OCI-LY7 (cell line): ENCODE data around the gene MAP3K7CL. TPM values are rescaled to one million over a fixed set of nuclear protein-coding genes. Genes with fewer than 3 reads are reported as not detected.

Source experiments
- BruUV-seq: library from RNA; stranded (reverse); fragments of 400-500 nt; replicated peaks from 2 replicates; lab custom pipeline; 2021; lab: Mats Ljungman, UMichigan
- CTCF ChIA-PET: fragments of 300-600 bp; sonication (Branson Sonifier 250); formaldehyde crosslinking; loops from one replicate; lab custom pipeline; 2022; ENCODE audit warnings: antibody characterized with exemption; ENCODE audit not compliant: unreplicated experiment; lab: Charles Lee
- POLR2A ChIA-PET: fragments of 300-600 bp; sonication (Branson Sonifier 250); formaldehyde crosslinking; loops from one replicate; lab custom pipeline; 2022; ENCODE audit warnings: antibody characterized with exemption; lab: Charles Lee
- DNase-seq: peaks from one replicate; pipeline ENCODE4 v3.0.0-alpha.2; 2015; ENCODE audit warnings: low spot score
- H2AFZ ChIP-seq: fragments of 200-600 bp; sonication (generic), shearing (Covaris generic); 2 replicates; pipeline ENCODE4 v1.6.1; 2014; ENCODE audit warnings: mild to moderate bottlenecking, antibody characterized with exemption, low read length, moderate library complexity
- H3K27ac ChIP-seq: fragments of 200-600 bp; sonication (generic); 2 replicates; pipeline ENCODE4 v1.5.1; 2014; ENCODE audit warnings: mixed run types, low read depth, mild to moderate bottlenecking, moderate library complexity, low read length, inconsistent platforms; ENCODE audit not compliant: poor library complexity, severe bottlenecking
- H3K36me3 ChIP-seq: fragments of 200-600 bp; sonication (generic); 2 replicates; pipeline ENCODE4 v1.6.1; 2014; ENCODE audit warnings: mild to moderate bottlenecking, antibody characterized with exemption, low read length, moderate library complexity, mixed read lengths; ENCODE audit not compliant: insufficient read depth
- H3K4me1 ChIP-seq: fragments of 200-600 bp; sonication (generic); 2 replicates; pipeline ENCODE4 v1.5.1; 2014; ENCODE audit warnings: mild to moderate bottlenecking, low read length; ENCODE audit not compliant: insufficient read depth, poor library complexity, severe bottlenecking
- H3K4me2 ChIP-seq: fragments of 200-600 bp; sonication (generic); 2 replicates; pipeline ENCODE4 v1.6.1; 2014; ENCODE audit warnings: mild to moderate bottlenecking, low read length
- H3K4me3 ChIP-seq: fragments of 200-600 bp; sonication (generic); 2 replicates; pipeline ENCODE4 v1.5.1; 2014; ENCODE audit warnings: mild to moderate bottlenecking, low read depth, low read length; ENCODE audit not compliant: poor library complexity, severe bottlenecking
- H3K79me2 ChIP-seq: fragments of 200-600 bp; sonication (generic); 2 replicates; pipeline ENCODE4 v1.6.1; 2016; ENCODE audit warnings: low read depth, mild to moderate bottlenecking, low read length, moderate library complexity, mixed read lengths; ENCODE audit not compliant: insufficient read depth
- H3K9me2 ChIP-seq: fragments of 200-600 bp; sonication (generic); 2 replicates; pipeline ENCODE4 v1.6.1; 2016; ENCODE audit warnings: mild to moderate bottlenecking, low read length, mixed read lengths; ENCODE audit not compliant: insufficient read depth
- H3K9me3 ChIP-seq: fragments of 200-600 bp; sonication (generic); 2 replicates; pipeline ENCODE4 v1.6.1; 2014; ENCODE audit warnings: mild to moderate bottlenecking, mixed run types, low read length, mixed read lengths
- H4K20me1 ChIP-seq: fragments of 200-600 bp; sonication (generic); 2 replicates; pipeline ENCODE4 v1.6.1; 2014; ENCODE audit warnings: mild to moderate bottlenecking, antibody characterized with exemption, low read length, moderate library complexity, mixed read lengths; ENCODE audit not compliant: insufficient read depth
- CTCF ChIP-seq: fragments of 200-600 bp; sonication (generic); conservative IDR thresholded peaks from 2 replicates; pipeline ENCODE4 v1.5.1; 2014; ENCODE audit warnings: mild to moderate bottlenecking, antibody characterized with exemption, low read length, moderate library complexity, mixed read lengths
- EZH2phosphoT487 ChIP-seq: fragments of 200-600 bp; sonication (generic); IDR thresholded peaks from 2 replicates; pipeline ENCODE4 v1.6.1; 2018; ENCODE audit warnings: low read depth, borderline replicate concordance, mild to moderate bottlenecking, mixed run types, antibody characterized with exemption, low read length, moderate library complexity, mixed read lengths
- intact Hi-C: fragments of 100-400 bp; cut with micrococcal nuclease; formaldehyde crosslinking; loops from one replicate; pipeline ENCODE4 v1.10.0; 2022; ENCODE audit not compliant: unreplicated experiment
- total RNA-seq, 2 experiments: library from RNA; depleted of rRNA in 1 of 2; stranded (reverse); fragments of >200 nt in 1 of 2; shearing (Covaris generic) in 1 of 2; gene quantifications; 2 replicates each; pipeline ENCODE4 v1.2.3, GENCODE V29; 2014 to 2022

MAP3K7CL gene
- total RNA-seq, 2 experiments from 2014 or later = 7.8 to 13.0 TPM

DNA sequence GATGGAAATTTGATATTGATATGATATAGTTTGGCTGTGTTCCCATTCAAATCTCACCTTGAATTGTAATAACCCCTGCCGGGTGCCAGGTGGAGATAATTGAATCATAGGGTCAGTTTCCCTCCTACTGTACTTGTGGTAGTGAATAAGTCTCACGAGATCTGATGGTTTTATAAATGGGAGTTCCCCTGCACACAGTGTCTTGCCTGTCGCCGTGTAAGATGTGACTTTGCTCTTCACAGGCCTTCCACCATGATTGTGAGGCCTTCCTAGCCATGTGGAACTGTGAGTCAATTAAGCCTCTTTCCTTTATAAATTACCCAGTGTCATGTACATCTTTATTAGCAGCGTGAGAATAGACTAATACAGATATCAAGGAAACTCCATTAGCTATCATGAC, 74.6 kb downstream of the MAP3K7CL start:
- no peak overlapping the region for H3K4me2 ChIP-seq
- peaks cover 11% of the 10 kb centered on the region; the same call in 1 of the 2 replicates for H3K9me3 ChIP-seq
- H3K36me3 ChIP-seq = no peaks in the 10 kb centered on the region
- ChIA-PET CTCF (no interaction called here), POLR2A (interaction anchor here (0.7 to 1.1 kb wide), 4 partner anchors 8 to 117 kb away, joined by 3 to 4 read pairs (median 4); no protein-coding TSS in a partner anchor)
- no peak overlapping the region for H3K27ac ChIP-seq
- TF ChIP-seq EZH2phosphoT487 = no peak
- TF ChIP-seq CTCF = no peak
- no peak overlapping the region for H3K4me3 ChIP-seq
- H3K9me2 ChIP-seq = no peaks in the 10 kb centered on the region
- no peaks in the 10 kb centered on the region for H3K79me2 ChIP-seq
- intact Hi-C loops = no loop called here
- H2AFZ ChIP-seq = no peak overlapping the region
- H4K20me1 ChIP-seq = no peaks in the 10 kb centered on the region
- no peak for DNase-seq
- BruUV-seq = no TSS peak
- H3K4me1 ChIP-seq = peaks cover 11% of the 10 kb centered on the region

DNA sequence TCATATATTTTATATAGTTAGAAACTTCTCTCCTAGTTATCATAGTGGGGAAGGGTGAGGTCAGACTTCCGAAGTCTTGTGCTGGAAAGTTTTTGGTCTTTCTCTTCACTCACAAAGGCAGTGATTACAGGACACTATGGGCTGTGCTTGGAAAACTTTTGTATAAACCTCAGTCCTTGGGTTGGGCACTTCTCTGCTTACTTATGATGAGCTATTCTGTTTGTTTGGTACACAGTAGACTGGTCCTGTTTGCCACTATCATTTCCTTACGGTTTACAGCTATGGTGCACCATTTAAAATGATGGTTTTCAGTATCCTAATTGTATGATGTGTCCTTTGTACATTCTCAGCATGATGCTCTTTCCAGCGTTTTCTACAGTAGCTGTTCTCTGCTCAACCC, 75.5 kb downstream of the MAP3K7CL start:
- no peak for DNase-seq
- ChIA-PET CTCF (no interaction called here), POLR2A (interaction anchor here (0.6 to 1.4 kb wide), 5 partner anchors 28 to 97 kb away, joined by 3 read pairs; no protein-coding TSS in a partner anchor)
- no peak overlapping the region for H3K4me3 ChIP-seq
- H3K79me2 ChIP-seq = no peaks in the 10 kb centered on the region
- no peak overlapping the region for H2AFZ ChIP-seq
- intact Hi-C loops = no loop called here
- H4K20me1 ChIP-seq = no peaks in the 10 kb centered on the region
- no TSS peak for BruUV-seq
- peaks cover 11% of the 10 kb centered on the region for H3K4me1 ChIP-seq
- H3K9me2 ChIP-seq = no peaks in the 10 kb centered on the region
- no peaks in the 10 kb centered on the region for H3K36me3 ChIP-seq
- peaks cover 8% of the 10 kb centered on the region; the same call in 1 of the 2 replicates for H3K9me3 ChIP-seq
- no peak overlapping the region for H3K4me2 ChIP-seq
- no peak overlapping the region for H3K27ac ChIP-seq
- no peak for TF ChIP-seq EZH2phosphoT487
- TF ChIP-seq CTCF = no peak

GRCh38 chr21:29206445-29206844, 76.0 kb downstream of the MAP3K7CL start:
- Histone ChIP-seq H3K4me3 (no peak overlapping the region), H3K9me3 (peaks cover 8% of the 10 kb centered on the region; the same call in 1 of the 2 replicates), H3K4me2 (no peak overlapping the region), H3K79me2 (no peaks in the 10 kb centered on the region), H3K36me3 (no peaks in the 10 kb centered on the region), H3K9me2 (no peaks in the 10 kb centered on the region), H2AFZ (no peak overlapping the region), H3K4me1 (peaks cover 11% of the 10 kb centered on the region), H4K20me1 (no peaks in the 10 kb centered on the region), H3K27ac (no peak overlapping the region)
- ChIA-PET CTCF (no interaction called here), POLR2A (interaction anchor here (1.1 to 1.4 kb wide), 2 partner anchors 51 to 81 kb away, joined by 3 read pairs; no protein-coding TSS in a partner anchor)
- intact Hi-C loops = no loop called here
- no peak for DNase-seq
- no TSS peak for BruUV-seq
- no peak for TF ChIP-seq CTCF
